Measurements from ENCODE around the gene PTPN18. TPM values are rescaled to one million over a fixed set of nuclear protein-coding genes. Genes with fewer than 3 reads are reported as not detected.

The PTPN18 gene
- total and polyA plus RNA-seq, 2 of the 4 experiments (the other 2 are of a cell fraction): 9.7 to 15.5 TPM

- in situ Hi-C loops (cut with MboI; ENCODE audit: low sequenced_read_pairs) (loop anchor here (25.0 kb wide), 1 partner anchor 741 kb away; the partner anchor contains the start of gene PLEKHB2), dilution Hi-C loops (cut with HindIII; ENCODE audit: low sequenced_read_pairs, unreplicated experiment) (no loop called here), intact Hi-C loops (cut with micrococcal nuclease) (loop anchor here (1.0 to 2.0 kb wide), 3 partner anchors 15 to 29 kb away; partner anchors contain the start of genes IMP4 and PTPN18)
- Histone ChIP-seq H3K4me1 (ENCODE audit: control insufficient read depth, insufficient read depth, low read length) (peaks cover 10% of the 10 kb centered on the region; the same call in 1 of the 2 replicates), H3K14ac (replicated peaks; ENCODE audit: low read depth, low read length) (peak overlapping the region; percentile 98), H4K91ac (ENCODE audit: insufficient read depth, low read depth, low read length) (peak overlapping the region; percentile 76), H3K9ac (ENCODE audit: low read depth, low read length) (peak overlapping the region; percentile 64), H4K5ac (ENCODE audit: low read depth, low read length) (peak overlapping the region; percentile 92), H2AK5ac (ENCODE audit: low read depth, low read length) (peak overlapping the region; percentile 76), H3K4ac (ENCODE audit: low read depth, low read length) (peak overlapping the region; percentile 94), H3K79me1 (ENCODE audit: low read depth in 1 of 2, low read length in 2 of 2) (peaks cover 21 to 58% of the 10 kb centered on the region in 2 experiments), H3K9me1 (ENCODE audit: insufficient read depth, low read length) (peaks cover 13% of the 10 kb centered on the region), H4K8ac (ENCODE audit: low read depth in 2 of 2, low read length in 2 of 2) (peak overlapping the region; percentile 68 to 91), H3K27me3 (ENCODE audit: control insufficient read depth, insufficient read depth, low read length) (no peaks in the 10 kb centered on the region), H3K56ac (ENCODE audit: extremely low read depth, insufficient read depth, low read length) (peak overlapping the region; percentile 40), H2AFZ (replicated peaks; ENCODE audit: low read length, poor library complexity) (peak overlapping the region; percentile 99), H3K4me2 (ENCODE audit: low read depth, low read length) (peak overlapping the region; percentile 82), H3K36me3 (ENCODE audit: control insufficient read depth, insufficient read depth, low read length) (peaks cover 9% of the 10 kb centered on the region), H3K27ac (ENCODE audit: insufficient read depth, low read length) (peak overlapping the region; percentile 72), H2BK15ac (ENCODE audit: low read depth, low read length) (no peak overlapping the region), H3K4me3 (ENCODE audit: insufficient read depth, low read depth, low read length) (peak overlapping the region; percentile 79), H4K20me1 (ENCODE audit: insufficient read depth, low read length) (no peaks in the 10 kb centered on the region; the same call in 1 of the 2 replicates), H3K9me3 (ENCODE audit: control insufficient read depth, insufficient read depth, low read length) (no peaks in the 10 kb centered on the region), H2BK120ac (ENCODE audit: low read depth, low read length) (peak overlapping the region; percentile 86; the same call in 1 of the 2 replicates), H2BK20ac (ENCODE audit: low read depth, low read length) (no peak overlapping the region), H2AK9ac (replicated peaks; ENCODE audit: low read depth, low read length, poor library complexity) (peak overlapping the region; percentile 100), H3K18ac (ENCODE audit: low read depth, low read length) (peak overlapping the region; percentile 75), H3K23ac (ENCODE audit: low read depth, low read length) (peak overlapping the region; percentile 93), H2BK5ac (ENCODE audit: low read depth, low read length, poor library complexity, severe bottlenecking) (peak overlapping the region; percentile 71)
- ATAC-seq (ENCODE audit: low read depth): peak; percentile 1; the same call in 1 of the 2 replicates
- WGBS, 2 experiments (ENCODE audit: extremely low coverage in 2 of 2, insufficient read length in 1 of 2): 41% methylated on average over 7 of the region's 18 CpGs; no CpG with 5 or more reads in 1 of the 2 experiments
- POLR2A ChIA-PET (ENCODE audit: unreplicated experiment): no interaction called here
- peak; percentile 21 for DNase-seq
- no TSS peak for BruUV-seq (replicated peaks)
- TF ChIP-seq SMC3 (IDR thresholded peaks at IDR 0.05; ENCODE audit: low read depth, low read length): no peak
- TF ChIP-seq RCOR1 (IDR thresholded peaks at IDR 0.05; ENCODE audit: insufficient replicate concordance, low read length): no peak
- no peak for TF ChIP-seq BHLHE40 (IDR thresholded peaks at IDR 0.05; ENCODE audit: low read depth, low read length)
- TF ChIP-seq MXI1 (IDR thresholded peaks at IDR 0.05; ENCODE audit: borderline replicate concordance, low read depth, low read length): no peak
- no peak for TF ChIP-seq NFE2L2 (IDR thresholded peaks at IDR 0.05; ENCODE audit: low read depth, low read length)
- no peak for TF ChIP-seq ELK1 (IDR thresholded peaks at IDR 0.05; ENCODE audit: borderline replicate concordance, low read depth, low read length)
- TF ChIP-seq RAD21 (IDR thresholded peaks at IDR 0.05; ENCODE audit: low read length): no peak
- no peak for TF ChIP-seq MAZ (IDR thresholded peaks at IDR 0.05; ENCODE audit: borderline replicate concordance, low read depth, low read length)
- TF ChIP-seq POLR2A (IDR thresholded peaks at IDR 0.05; ENCODE audit: low read depth, low read length): no peak
- TF ChIP-seq MAFK (IDR thresholded peaks at IDR 0.05; ENCODE audit: low read depth, low read length): no peak
- TF ChIP-seq USF2 (IDR thresholded peaks at IDR 0.05; ENCODE audit: low read depth, low read length): no peak
- TF ChIP-seq CHD1 (IDR thresholded peaks at IDR 0.05; ENCODE audit: low read depth, low read length): no peak
- TF ChIP-seq FOS (IDR thresholded peaks at IDR 0.05; ENCODE audit: low read depth, low read length): no peak
- no peak for TF ChIP-seq RFX5 (IDR thresholded peaks at IDR 0.05; ENCODE audit: low read depth, low read length)
- no peak for TF ChIP-seq CTCF (conservative IDR thresholded peaks at IDR 0.05; ENCODE audit: low read depth, low read length)
- CTCF ChIA-PET: no interaction called here
These were observed 15.8 kb downstream of the PTPN18 start for GRCh38 chr2:130371723-130372054.

Measured in IMR-90 (cell line).